ENCODE data around the gene LY6G6C. TPM values are rescaled to one million over a fixed set of nuclear protein-coding genes. Genes with fewer than 3 reads are reported as not detected.

LY6G6C gene
- total RNA-seq, 1 donor from 2014 or later, result not detected

- Histone ChIP-seq H3K4me3 (ENCODE audit: low read depth, low read length) (no peak within 1 kb of the TSS), H3K27me3 (ENCODE audit: control insufficient read depth, insufficient read depth, low read length) (no peaks in the 10 kb centered on the region), H3K36me3 (ENCODE audit: control insufficient read depth, insufficient read depth, low read length) (no peaks in the 10 kb centered on the region)
- DNase-seq (ENCODE audit: low read depth), result no peak
- TF ChIP-seq CTCF (IDR thresholded peaks at IDR 0.05; ENCODE audit: insufficient read depth, low read length, poor library complexity, severe bottlenecking), result no peak
Measured at GRCh38 chr6:31762356-31762755, 40.8 kb upstream of the LY6G6C start, which contains the start of gene SAPCD1. Gene SAPCD1 (plus strand): TSS chr6:31762656. CDS start chr6:31763055, 399 bp downstream.

GRCh38 chr6:31761343-31761742, 39.8 kb upstream of the LY6G6C start:
- TF ChIP-seq CTCF (IDR thresholded peaks at IDR 0.05; ENCODE audit: insufficient read depth, low read length, poor library complexity, severe bottlenecking), result no peak
- Histone ChIP-seq H3K27me3 (ENCODE audit: control insufficient read depth, insufficient read depth, low read length) (no peaks in the 10 kb centered on the region), H3K36me3 (ENCODE audit: control insufficient read depth, insufficient read depth, low read length) (no peaks in the 10 kb centered on the region), H3K4me3 (ENCODE audit: low read depth, low read length) (no peak overlapping the region)
- DNase-seq (ENCODE audit: low read depth), result no peak

GRCh38 chr6:31760790-31761189, 39.2 kb upstream of the LY6G6C start:
- DNase-seq (ENCODE audit: low read depth), result no peak
- Histone ChIP-seq H3K27me3 (ENCODE audit: control insufficient read depth, insufficient read depth, low read length) (no peaks in the 10 kb centered on the region), H3K4me3 (ENCODE audit: low read depth, low read length) (no peak overlapping the region), H3K36me3 (ENCODE audit: control insufficient read depth, insufficient read depth, low read length) (no peaks in the 10 kb centered on the region)
- no peak for TF ChIP-seq CTCF (IDR thresholded peaks at IDR 0.05; ENCODE audit: insufficient read depth, low read length, poor library complexity, severe bottlenecking)

- Histone ChIP-seq H3K4me3 (ENCODE audit: low read depth, low read length) (no peak overlapping the region), H3K36me3 (ENCODE audit: control insufficient read depth, insufficient read depth, low read length) (no peaks in the 10 kb centered on the region), H3K27me3 (ENCODE audit: control insufficient read depth, insufficient read depth, low read length) (no peaks in the 10 kb centered on the region)
- no peak for TF ChIP-seq CTCF (IDR thresholded peaks at IDR 0.05; ENCODE audit: insufficient read depth, low read length, poor library complexity, severe bottlenecking)
- DNase-seq (ENCODE audit: low read depth), result no peak
Measured at GRCh38 chr6:31758281-31758680, 36.7 kb upstream of the LY6G6C start.

- H3K36me3 ChIP-seq (ENCODE audit: control insufficient read depth, insufficient read depth, low read length), result no peaks in the 10 kb centered on the region
- no peak overlapping the region for H3K4me3 ChIP-seq (ENCODE audit: low read depth, low read length)
- no peak for TF ChIP-seq CTCF (IDR thresholded peaks at IDR 0.05; ENCODE audit: insufficient read depth, low read length, poor library complexity, severe bottlenecking)
- no peak for DNase-seq (ENCODE audit: low read depth)
- no peaks in the 10 kb centered on the region for H3K27me3 ChIP-seq (ENCODE audit: control insufficient read depth, insufficient read depth, low read length)
Measured at GRCh38 chr6:31752739-31753319, 31.3 kb upstream of the LY6G6C start.

GRCh38 chr6:31750411-31751022, 29.0 kb upstream of the LY6G6C start:
- no peak for DNase-seq (ENCODE audit: low read depth)
- no peaks in the 10 kb centered on the region for H3K27me3 ChIP-seq (ENCODE audit: control insufficient read depth, insufficient read depth, low read length)
- H3K36me3 ChIP-seq (ENCODE audit: control insufficient read depth, insufficient read depth, low read length), result no peaks in the 10 kb centered on the region
- no peak for TF ChIP-seq CTCF (IDR thresholded peaks at IDR 0.05; ENCODE audit: insufficient read depth, low read length, poor library complexity, severe bottlenecking)
- no peak overlapping the region for H3K4me3 ChIP-seq (ENCODE audit: low read depth, low read length)
